AG08396 (cell line): ENCODE results near the gene EMP1.

ENCODE experiments used
- DNase-seq: peaks from one replicate; pipeline ENCODE4 v3.0.0; 2012; ENCODE audit warnings: low spot score, mixed read lengths

Gene EMP1

GRCh38 chr12:13173012-13173932 lies 23.3 kb upstream of the EMP1 start:
- peak; percentile 71 for DNase-seq

GRCh38 chr12:13175499-13175898 lies 21.0 kb upstream of the EMP1 start:
- no peak for DNase-seq

GRCh38 chr12:13176256-13176655 lies 20.3 kb upstream of the EMP1 start:
- no peak for DNase-seq

GRCh38 chr12:13177373-13177772 lies 19.2 kb upstream of the EMP1 start:
- DNase-seq: no peak

GRCh38 chr12:13177906-13178305 lies 18.6 kb upstream of the EMP1 start:
- no peak for DNase-seq

GRCh38 chr12:13178568-13179210 lies 17.8 kb upstream of the EMP1 start:
- DNase-seq: no peak

GRCh38 chr12:13179211-13180074 lies 17.1 kb upstream of the EMP1 start:
- DNase-seq: no peak

- DNase-seq: no peak
Measured at GRCh38 chr12:13181375-13182070, 15.0 kb upstream of the EMP1 start.

- DNase-seq: no peak
Measured at GRCh38 chr12:13182881-13183280, 13.6 kb upstream of the EMP1 start.

GRCh38 chr12:13183620-13184019 lies 12.9 kb upstream of the EMP1 start:
- no peak for DNase-seq

- no peak for DNase-seq
Measured at GRCh38 chr12:13186302-13186701, 10.2 kb upstream of the EMP1 start.

GRCh38 chr12:13187399-13187798 lies 9.1 kb upstream of the EMP1 start:
- DNase-seq: no peak

GRCh38 chr12:13189264-13189663 lies 7.3 kb upstream of the EMP1 start:
- DNase-seq: no peak

GRCh38 chr12:13190275-13190674 lies 6.3 kb upstream of the EMP1 start:
- no peak for DNase-seq

GRCh38 chr12:13192719-13193118 lies 3.8 kb upstream of the EMP1 start:
- DNase-seq: no peak

GRCh38 chr12:13193505-13194231 lies 2.9 kb upstream of the EMP1 start:
- no peak for DNase-seq

GRCh38 chr12:13194401-13195110 lies 2.0 kb upstream of the EMP1 start:
- no peak for DNase-seq

- DNase-seq: no peak
Measured at GRCh38 chr12:13195250-13195649, 1.3 kb upstream of the EMP1 start.

- no peak for DNase-seq
Measured at GRCh38 chr12:13195785-13196129, 769 bp upstream of the EMP1 start.

- DNase-seq: no peak
Measured at GRCh38 chr12:13197032-13197431, 506 bp downstream of the EMP1 start.
